Measurements from ENCODE around the gene ADAMTSL2.

ADAMTSL2 gene

DNA sequence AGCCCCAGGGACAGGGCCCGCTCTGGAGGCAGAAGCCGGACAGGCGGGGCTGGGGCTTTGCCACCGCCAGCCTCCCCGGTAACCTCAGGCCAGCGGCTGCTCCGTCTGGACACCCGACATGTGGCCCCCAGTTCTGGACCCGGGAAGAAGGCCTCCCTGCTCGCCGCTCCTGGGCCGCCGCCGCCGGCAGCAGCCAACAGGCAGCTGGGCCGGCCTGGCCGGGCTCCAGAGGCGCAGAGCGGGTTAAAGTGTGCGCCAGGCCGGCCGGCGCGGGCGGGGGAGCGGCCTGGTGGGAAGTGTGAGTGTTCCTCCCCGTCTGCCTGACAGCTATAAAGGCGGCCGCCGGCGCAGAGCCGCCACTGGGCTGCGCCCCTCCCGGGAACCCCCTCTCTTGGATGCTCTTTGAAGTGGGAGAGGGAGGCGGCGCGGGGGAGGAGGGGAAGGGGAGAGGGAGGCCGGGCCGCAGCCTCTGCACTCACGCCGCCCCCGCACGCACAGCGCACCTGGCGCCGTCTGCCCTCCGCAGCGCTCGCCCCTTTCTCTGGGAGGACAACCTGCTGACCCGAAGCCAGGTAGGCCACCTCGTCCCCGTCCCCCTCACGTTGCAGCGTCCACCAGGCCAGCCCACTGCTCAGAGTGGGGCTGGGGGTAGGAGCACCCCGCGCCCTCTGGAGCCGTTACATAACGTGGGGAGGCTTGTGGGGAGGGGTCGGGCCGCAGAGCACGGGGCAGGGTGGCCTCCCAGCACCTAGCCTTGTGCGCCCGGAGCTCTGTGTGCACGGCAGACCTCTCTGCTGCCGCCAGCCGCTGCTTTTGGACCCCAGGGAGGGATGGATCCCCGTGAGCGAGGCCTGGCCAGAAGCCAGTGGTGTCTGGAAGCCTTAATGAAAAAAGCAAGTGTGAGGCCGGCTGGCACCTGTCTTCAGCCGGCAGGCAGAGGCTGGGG lies at the start of gene ADAMTSL2:
TSS of gene ADAMTSL2 (plus strand) at position 359 of the 946 bp plus-strand sequence. CDS start 2,009 bp downstream, outside the sequence.
- DNase-seq: peak; percentile 63

DNA sequence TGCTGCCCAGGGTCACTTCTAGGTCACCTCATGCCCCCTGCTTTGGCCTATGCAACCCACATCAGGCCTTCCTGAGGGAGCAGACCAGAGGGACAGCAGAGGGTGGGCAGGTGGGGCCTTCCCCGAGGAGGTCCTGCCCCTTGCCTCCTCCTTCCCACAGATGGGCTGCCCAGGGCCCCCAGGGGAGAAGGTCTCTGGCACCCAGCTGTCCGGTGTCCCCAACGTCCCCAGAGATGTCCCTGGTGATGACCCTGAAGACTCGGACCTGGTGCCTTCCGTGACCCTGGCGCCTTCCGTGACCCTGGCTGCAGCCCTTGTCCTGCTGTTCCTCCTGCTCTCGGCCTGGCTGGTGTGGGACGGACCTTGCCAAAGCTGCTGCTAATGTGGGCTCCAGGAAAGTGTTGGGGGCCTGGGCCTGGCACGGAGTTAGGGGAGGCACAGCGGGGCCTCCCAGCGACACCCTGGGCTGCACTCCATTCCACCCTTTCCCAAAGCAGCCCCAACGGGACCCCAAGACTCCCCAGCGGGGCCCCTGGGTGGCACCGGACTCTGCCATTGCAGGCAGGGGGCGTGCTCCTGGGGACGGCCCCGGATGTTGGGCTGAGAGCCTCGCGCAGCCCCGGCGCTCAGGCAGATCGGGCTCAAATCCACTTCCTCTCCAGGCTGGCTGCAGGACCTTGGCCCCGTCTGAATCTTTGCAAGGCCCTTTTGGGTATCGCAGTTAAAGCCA lies 48.8 kb upstream of the ADAMTSL2 start:
- no peak for DNase-seq

DNA sequence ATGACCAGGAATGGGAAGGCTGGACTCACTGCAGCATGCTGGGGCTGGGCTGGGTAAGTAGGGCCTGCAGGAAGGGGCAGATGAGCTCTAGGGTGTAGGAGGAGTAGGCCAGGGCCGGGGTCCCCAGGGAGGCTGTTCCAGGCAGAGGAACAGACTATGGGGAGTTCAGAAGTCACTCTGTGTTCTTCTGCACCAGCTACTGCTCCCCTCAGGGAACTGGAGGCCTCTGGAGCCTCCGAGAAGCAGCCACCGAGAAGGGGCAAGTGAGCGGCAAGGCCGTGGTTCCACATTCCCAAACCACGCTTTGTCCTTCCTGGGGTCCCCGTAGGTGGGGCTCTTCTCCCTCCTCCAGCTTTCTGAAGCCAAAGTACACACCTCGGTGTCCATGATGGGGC lies 47.2 kb upstream of the ADAMTSL2 start:
- DNase-seq: no peak

DNA sequence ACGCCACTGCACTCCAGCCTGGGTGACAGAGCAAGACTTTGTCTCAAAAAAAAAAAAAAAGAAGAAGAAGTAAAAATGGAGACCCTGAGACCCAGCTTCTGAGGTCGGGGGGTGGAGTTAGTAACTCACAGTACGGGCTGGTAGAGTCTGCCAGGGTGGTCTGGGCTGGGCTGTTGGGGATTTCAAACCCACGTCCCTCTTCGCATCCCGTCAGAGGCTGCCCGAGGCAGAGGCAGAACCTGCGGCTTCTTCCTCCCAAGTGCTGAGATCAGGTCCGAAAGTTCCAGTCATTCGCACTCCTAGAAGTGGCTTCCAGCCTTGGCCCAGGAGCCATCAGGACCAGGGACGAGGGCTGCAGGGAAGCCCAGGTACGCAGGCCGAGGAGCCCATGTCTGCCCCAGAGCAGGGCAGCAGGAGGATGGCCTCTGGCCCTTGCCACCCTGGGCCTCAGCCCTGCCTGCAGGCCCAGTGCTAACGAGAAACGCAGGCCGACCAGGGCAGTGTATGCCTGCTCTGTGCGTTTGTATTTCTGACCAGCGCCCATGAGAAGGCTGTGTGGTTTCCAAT lies 45.7 kb upstream of the ADAMTSL2 start:
- no peak for DNase-seq

GRCh38 chr9:133489253-133490190 lies 45.0 kb upstream of the ADAMTSL2 start:
- no peak for DNase-seq

DNA sequence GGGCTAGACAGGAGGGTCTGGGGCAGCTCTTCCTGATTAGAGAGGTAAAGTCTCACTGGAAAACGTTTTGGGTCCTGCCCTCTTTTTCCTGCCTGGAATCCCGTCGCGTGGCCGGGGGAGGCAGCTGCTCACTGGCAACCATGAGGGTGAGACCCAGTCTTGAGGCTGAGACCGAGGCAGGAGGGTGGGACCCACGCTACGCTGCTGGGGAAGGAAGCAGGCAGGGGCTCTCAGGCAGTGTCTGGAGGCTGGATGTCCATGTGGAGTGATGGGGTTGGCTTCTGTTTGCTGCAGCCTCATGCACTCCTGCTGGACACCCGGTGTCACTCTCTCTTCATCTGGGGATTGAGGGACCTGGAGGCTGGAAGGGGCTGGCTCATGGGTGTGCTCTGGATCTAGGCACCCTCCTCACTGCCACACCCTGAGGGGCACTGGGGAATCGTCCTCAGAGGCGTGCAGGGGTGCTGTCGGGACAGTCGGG lies 44.3 kb upstream of the ADAMTSL2 start:
- DNase-seq: no peak

DNA sequence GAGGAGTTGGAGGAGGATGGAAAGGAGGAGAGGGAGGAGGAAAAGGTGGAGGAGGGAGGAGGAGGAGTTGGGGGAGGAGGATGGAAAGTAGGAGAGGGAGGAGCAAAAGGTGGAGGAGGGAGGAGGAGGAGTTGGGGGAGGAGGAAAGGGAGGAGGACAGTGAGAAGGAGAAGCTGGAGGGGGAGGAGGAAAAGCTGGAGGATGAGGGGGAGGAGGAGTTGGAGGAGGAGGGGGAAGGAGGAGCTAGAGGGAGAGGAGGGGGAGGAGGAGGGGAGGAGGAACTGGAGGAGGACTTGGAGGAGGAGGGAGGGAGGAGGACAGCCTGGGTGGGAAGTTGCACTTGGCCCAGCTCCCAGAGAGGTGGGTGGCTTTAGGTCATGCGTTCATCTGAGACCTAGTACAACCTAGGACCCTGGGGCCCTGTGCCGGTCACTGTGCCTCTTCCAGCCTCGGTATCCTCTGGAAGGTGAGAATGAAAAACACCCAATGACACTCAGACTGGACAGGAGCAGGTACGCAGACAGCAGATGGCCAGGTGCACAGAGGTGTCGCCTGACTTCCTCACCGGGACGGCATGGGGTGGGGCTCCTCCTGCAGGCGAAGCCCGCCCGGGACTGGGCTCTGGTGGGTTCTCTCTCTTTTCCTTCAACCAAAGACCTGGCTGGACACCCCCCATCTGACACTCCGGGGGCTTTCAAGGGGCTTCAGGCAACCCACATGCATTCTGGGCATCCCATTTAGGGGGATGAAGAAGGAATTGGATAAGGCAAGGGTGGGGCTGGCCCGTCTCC lies 43.4 kb upstream of the ADAMTSL2 start:
- no peak for DNase-seq

DNA sequence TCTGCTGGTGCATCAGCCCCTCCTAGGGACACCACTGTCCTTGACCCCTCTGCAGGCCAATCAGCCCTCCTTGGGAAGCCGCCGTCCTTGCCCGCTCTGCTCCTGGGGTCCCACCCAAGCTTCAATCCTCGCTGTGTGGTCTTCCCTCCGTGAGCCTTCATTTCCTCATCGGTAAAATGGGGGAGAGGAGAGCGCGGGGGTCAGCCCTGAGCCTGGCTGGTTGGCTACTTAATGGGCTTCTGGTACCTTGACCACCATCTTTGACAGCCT lies 42.9 kb upstream of the ADAMTSL2 start:
- DNase-seq: no peak

DNA sequence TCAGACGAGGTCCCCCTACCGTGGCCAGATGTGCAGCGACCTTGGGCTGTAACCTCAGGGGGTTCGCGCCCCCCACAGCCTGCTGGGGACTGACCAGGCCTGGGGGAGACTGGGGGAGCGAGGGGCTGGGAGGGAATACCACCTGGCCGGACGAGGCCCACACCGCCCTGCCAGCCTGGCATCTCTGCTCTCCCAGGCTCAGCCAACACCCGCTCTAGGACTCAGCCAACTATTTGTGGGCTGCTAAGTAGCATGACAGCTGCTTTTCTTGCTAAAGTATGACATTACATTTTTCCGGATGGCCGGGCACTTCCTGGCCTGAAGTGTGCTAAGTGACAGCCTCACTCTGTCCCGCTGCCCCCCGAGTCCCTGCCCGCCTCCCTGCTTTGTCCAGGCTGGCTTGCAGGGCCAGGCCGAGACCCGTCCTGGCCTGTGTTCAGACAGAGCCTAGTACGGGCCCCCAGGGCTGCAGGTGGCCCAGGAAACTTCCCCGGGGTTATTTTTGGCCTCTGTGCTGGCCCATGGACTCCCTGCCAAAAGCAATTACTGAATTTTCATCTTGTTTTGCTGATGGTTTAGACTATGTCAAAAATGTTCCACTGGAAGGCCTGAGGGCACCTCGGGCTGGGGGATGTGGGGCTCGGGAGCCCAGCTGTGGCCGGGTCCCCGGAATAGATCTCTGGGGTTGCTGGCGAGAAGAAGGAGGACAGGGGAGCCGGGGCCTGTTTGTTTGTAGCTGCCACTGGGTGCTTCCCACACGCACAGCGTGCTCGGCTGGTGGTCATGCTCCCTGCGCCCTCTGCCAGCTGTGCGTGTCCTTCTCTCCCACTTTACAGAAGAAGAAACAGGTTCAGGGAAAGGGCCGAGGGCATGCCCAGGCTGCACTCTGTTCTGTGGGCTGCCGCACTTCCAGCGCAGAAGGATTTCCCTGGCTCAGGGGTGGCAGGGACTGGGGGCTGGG lies 42.2 kb upstream of the ADAMTSL2 start:
- no peak for DNase-seq

DNA sequence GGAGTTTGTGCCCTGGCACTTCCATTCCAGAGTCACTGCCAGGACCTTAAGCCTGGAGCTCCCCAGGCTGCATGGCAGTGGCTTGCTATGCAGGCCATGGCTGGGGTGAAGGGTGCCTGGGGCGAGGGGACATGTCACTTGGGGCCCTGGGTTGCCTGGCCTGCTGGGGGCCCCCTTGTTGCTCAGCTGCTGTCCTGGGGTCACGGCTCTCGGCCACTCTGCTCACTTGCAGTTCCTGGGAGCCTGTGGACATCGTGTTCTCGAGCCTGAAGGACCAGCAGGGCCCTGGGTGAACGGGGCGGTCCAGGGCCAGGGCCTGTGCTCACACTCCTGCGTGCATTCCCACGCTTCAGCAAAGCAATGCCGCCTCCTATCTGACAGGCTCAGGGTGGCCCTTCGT lies 41.1 kb upstream of the ADAMTSL2 start:
- no peak for DNase-seq

GRCh38 chr9:133493845-133494540 lies 40.5 kb upstream of the ADAMTSL2 start:
- DNase-seq: no peak

DNA sequence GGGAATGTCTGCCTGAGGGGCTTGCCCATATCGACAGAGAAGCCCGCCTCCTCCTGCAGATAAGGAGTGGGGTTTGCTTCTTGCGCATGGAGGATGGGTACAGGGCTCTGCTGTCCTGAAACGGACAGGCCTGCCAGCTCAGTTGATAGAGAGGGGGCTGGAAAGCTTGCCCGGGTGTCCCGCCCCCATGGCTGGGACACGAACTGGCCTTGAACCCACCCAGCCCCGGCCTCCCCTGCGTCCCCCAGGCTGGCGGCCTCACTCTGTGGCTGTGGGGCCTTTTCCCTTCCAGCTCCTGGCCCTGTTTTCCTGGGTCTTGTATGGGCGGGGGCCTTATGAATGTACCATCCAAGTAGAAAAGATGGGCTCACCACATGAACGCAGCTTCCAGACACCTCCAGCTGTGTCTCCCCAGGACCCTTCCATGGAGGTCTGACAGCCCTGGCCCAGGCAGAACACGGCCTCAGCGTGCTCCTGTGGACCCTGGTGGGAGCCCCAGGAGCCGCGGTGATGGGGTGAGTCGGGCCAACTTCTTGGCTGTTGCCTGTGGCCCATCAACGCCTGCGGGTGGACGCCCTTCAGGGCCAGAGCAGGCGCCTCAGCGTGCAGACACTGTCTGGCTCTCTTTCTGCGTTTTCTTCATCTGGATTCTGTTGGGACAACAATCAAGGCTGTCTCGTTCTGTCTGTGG lies 39.7 kb upstream of the ADAMTSL2 start:
- no peak for DNase-seq

- no peak for DNase-seq
Measured at GRCh38 chr9:133495327-133496293, 38.9 kb upstream of the ADAMTSL2 start.

GRCh38 chr9:133496861-133497842 lies 37.4 kb upstream of the ADAMTSL2 start:
- DNase-seq: no peak

DNA sequence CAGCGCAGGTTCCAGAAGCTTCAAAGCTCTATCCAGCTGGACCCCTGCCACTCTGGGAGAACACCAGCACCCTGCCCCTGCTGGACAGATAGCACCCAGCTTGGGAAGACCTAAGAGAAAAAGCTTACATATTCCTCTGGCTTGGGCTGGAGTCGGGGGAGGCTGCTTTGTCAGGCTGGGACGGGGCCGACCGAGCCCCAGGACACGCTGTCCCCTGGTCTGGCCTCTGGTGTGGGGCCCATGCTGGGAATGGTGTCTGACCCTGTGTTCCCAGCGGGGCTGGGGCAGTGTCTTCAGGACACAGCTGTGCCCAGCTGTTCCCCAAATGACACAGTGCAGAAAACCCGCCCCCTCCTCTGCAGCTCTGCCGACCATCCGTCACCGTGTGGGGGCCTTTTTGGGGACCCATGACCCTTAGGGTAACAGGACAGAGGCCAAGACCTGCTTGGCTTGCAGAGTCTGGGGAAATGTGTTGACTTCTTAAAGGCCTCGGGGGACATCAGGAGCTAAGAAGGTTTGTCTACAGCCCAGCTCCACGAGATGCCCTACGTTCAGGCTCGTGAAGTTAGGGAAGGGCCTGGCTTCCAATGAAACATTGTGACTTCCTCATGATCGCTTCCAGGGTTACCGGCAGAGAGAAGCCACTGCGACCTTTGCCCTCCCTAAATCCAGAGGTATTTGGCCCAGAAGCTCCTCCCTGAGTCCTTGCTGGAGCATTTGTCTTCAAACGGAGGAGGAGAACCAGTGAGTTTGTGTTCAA lies 35.2 kb upstream of the ADAMTSL2 start:
- DNase-seq: no peak

DNA sequence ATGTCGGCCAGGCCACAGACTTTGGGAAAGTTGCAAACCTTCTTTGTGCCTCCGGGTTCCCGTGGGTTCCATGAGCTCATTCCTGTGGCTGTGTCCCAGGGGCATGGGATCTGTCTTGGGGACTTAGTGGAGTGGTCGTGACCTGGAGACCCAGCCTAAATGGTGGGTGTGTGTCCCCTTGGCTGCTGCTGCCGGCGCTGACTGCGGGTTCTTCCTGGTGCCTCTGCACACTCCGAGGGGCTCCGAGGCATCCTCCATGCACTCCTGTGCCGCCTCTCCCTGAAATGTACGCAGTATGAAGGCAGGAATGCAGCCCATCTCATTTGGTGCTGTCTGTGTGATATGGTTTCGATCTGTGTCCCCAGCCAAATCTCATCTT lies 34.6 kb upstream of the ADAMTSL2 start:
- no peak for DNase-seq
